GM12874 (cell line): ENCODE results near the gene PCDH15.

Experiments
- CTCF ChIP-seq: IDR thresholded peaks from 2 replicates; pipeline ENCODE4 v1.5.1; 2011; ENCODE audit warnings: low read depth, mild to moderate bottlenecking, control low read depth, low read length, moderate library complexity; ENCODE audit not compliant: insufficient read depth

Gene PCDH15

DNA sequence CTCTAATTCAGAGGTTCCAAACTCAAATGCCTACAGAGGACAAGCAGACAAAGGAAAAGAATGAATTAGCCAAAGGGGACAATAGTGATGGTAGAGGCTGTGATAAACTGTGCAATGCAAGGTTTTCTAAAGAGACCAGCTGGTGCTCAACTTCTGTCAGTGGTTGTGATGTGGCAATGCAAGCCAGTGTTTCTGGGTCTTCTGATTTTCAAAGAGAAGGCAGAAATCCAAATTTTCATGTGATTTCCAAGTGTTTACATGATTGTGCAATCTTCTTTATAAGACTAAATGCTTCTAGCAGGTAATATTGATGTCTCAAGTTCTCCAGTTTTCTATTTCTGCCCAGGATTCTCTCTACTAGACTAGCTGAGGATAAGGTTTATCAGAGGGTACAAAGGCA, 135.9 kb downstream of the PCDH15 start:
- no peak for TF ChIP-seq CTCF

DNA sequence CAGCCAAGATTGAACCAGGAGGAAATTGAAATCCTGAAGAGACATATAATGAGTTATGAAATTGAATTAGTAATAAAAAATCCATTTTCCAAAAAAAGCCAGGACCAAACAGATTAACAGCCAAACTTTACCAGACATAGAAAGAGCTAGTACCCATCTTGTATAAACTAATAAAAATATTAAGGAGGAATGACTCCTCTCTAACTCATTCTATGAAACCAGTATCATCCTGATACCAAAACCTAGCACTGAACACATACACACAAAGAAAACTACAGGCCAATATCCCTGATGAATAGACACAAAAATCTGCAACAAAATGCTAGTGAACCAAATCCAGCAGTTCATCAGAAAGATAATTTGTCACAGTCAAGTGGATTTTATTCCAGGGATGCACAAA, 140.6 kb downstream of the PCDH15 start:
- TF ChIP-seq CTCF, result no peak

- no peak for TF ChIP-seq CTCF
These were observed 144.4 kb downstream of the PCDH15 start for GRCh38 chr10:54656643-54657042.

DNA sequence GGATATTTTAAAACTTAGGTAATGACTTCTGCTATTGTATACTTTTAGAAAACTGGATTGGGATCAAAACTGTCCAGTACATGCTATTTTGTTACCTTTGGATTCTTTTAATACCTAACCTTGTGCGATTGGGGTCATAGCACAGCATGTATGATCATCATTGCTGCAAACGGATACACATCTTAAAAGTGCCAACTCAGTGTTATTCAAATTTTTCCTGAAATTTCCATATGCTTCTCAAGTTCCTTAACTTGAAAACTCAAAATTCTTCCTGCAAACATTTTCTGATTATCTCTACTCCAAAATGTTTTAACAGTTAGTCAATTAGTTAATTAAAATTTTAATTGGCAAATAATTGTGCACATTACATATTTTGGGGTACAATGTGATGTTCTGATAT, 147.5 kb downstream of the PCDH15 start:
- no peak for TF ChIP-seq CTCF

DNA sequence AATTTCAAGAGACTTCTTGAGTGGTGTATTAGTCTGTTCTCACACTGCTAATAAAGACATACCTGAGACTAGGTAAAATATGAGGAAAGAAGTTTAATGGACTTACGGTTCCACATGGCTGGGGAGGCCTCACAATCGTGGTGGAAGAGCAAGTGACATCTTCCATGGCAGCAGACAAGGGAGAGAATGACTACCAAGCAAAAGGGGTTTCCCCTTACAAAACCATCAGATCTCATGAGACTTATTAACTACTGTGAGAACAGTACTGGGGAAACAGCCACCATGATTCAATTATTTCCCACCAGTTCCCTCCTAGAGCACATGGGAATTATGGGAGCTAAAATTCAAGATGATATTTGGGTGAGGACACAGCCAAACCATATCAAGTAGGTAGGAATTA, 150.5 kb downstream of the PCDH15 start:
- no peak for TF ChIP-seq CTCF

GRCh38 chr10:54622017-54622416, 179.0 kb downstream of the PCDH15 start:
- TF ChIP-seq CTCF, result no peak

DNA sequence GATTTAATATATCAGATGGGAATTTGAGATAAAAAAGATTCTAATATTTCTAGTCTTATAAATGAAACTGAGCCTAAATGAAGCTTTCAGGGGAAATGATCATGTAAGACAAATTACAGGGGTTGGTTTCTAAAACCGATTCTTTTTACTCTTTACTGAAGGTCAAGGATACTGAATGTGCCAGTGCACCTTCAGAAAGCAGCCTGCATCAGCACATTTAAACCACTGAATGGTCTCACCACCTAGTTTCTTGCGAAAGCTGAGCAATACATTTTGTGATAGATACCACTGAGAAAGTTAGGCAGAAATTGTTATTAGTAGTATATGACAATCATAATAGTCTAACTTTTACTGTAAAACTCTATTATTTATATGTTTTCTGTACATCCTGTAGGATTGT, 180.7 kb downstream of the PCDH15 start:
- TF ChIP-seq CTCF, result no peak

GRCh38 chr10:54614072-54614471, 187.0 kb downstream of the PCDH15 start:
- TF ChIP-seq CTCF, result no peak
